Omental fat pad (tissue), 4 donors: ENCODE results near the gene FAM163B. TPM values are rescaled to one million over a fixed set of nuclear protein-coding genes. Genes with fewer than 3 reads are reported as not detected.

Experiments
- ATAC-seq: fragments of 150-250 bp; one replicate; pipeline ENCODE4 v1.9.1; 2016; ENCODE audit warnings: mild to moderate bottlenecking, moderate library complexity; ENCODE audit not compliant: low FRiP score
- DNase-seq: peaks from one replicate; pipeline ENCODE4 v3.0.0-alpha.2; 2019; ENCODE audit warnings: low spot score
- CTCF ChIP-seq, 3 donors: fragments of 450-650 bp; IDR thresholded peaks; one replicate each; pipeline ENCODE4 v1.5.1; 2016 to 2017; ENCODE audit warnings: antibody characterized with exemption in 3 of 3, mild to moderate bottlenecking in 3 of 3, moderate library complexity in 2 of 3
- total RNA-seq, 4 donors: library from RNA; depleted of rRNA; stranded (reverse); fragments of >200 nt; gene quantifications; one replicate each; pipeline ENCODE4 v1.1.0, GENCODE V29; 2016

Gene FAM163B
- not detected for total RNA-seq

GRCh38 chr9:133609311-133610098 is at the start of gene FAM163B:
TSS of gene FAM163B (minus strand) at chr9:133609389. CDS start at chr9:133580223, 29,166 bp downstream.
- no peak for DNase-seq
- TF ChIP-seq CTCF (IDR thresholded peaks at IDR 0.05): no peak
- ATAC-seq: no peak

GRCh38 chr9:133657120-133657661 is 48.0 kb upstream of the FAM163B start:
- TF ChIP-seq CTCF (IDR thresholded peaks at IDR 0.05): no peak
- no peak for DNase-seq
- no peak for ATAC-seq

- DNase-seq (no peak), ATAC-seq (no peak)
- TF ChIP-seq CTCF (IDR thresholded peaks at IDR 0.05): no peak
Observed at GRCh38 chr9:133656211-133657119, 47.3 kb upstream of the FAM163B start.

- TF ChIP-seq CTCF (IDR thresholded peaks at IDR 0.05): no peak
- no peak for ATAC-seq
Observed at GRCh38 chr9:133655701-133656100, 46.5 kb upstream of the FAM163B start.

GRCh38 chr9:133654736-133655657 is 45.8 kb upstream of the FAM163B start:
- no peak for ATAC-seq
- no peak for DNase-seq
- TF ChIP-seq CTCF (IDR thresholded peaks at IDR 0.05): no peak

More at GRCh38 chr9:133655701-133656100, 46.5 kb upstream of the FAM163B start:
- no peak for DNase-seq

- ATAC-seq (no peak), DNase-seq (no peak)
- TF ChIP-seq CTCF (IDR thresholded peaks at IDR 0.05): no peak
Observed at GRCh38 chr9:133653638-133654037, 44.4 kb upstream of the FAM163B start.
